HL-60 (cell line): ENCODE measurements around the gene NOVA1.

Source experiments
- DNase-seq, 2 experiments: peaks; one replicate each; pipeline ENCODE4 v3.0.0-alpha.2; 2010 to 2020; ENCODE audit warnings: low read depth in 1 of 2, low spot score in 1 of 2
- H3K27ac ChIP-seq: fragments of 250-450 bp; sonication (Bioruptor Pico); replicated peaks from 2 replicates; pipeline ENCODE4 v1.5.1; 2020; ENCODE audit warnings: mild to moderate bottlenecking, moderate library complexity
- H3K27me3 ChIP-seq: fragments of 250-450 bp; sonication (Bioruptor Pico); 2 replicates; pipeline ENCODE4 v1.5.1; 2021; ENCODE audit warnings: mild to moderate bottlenecking, moderate library complexity; ENCODE audit not compliant: insufficient read depth, poor library complexity, severe bottlenecking
- H3K4me3 ChIP-seq: replicated peaks from 2 replicates; pipeline ENCODE4 v1.5.1; 2011; ENCODE audit warnings: mild to moderate bottlenecking, control low read depth, low read length; ENCODE audit not compliant: insufficient read depth
- CTCF ChIP-seq: IDR thresholded peaks from one replicate; pipeline ENCODE4 v1.5.1; 2011; ENCODE audit warnings: low read length, control low read depth, inconsistent platforms; ENCODE audit not compliant: insufficient read depth
- GABPA ChIP-seq: IDR thresholded peaks from 2 replicates; pipeline ENCODE4 v1.6.1; 2012; ENCODE audit warnings: low read depth
- POLR2AphosphoS5 ChIP-seq: IDR thresholded peaks from 2 replicates; pipeline ENCODE4 v1.6.1; 2012; ENCODE audit warnings: low read depth
- REST ChIP-seq: IDR thresholded peaks from 2 replicates; pipeline ENCODE4 v1.6.1; 2012; ENCODE audit warnings: low read depth; ENCODE audit not compliant: insufficient replicate concordance
- SPI1 ChIP-seq: IDR thresholded peaks from 2 replicates; pipeline ENCODE4 v1.6.1; 2012; ENCODE audit warnings: low read depth, mild to moderate bottlenecking, borderline replicate concordance

NOVA1 gene

GRCh38 chr14:26626256-26626655, 28.4 kb upstream of the NOVA1 start:
- Histone ChIP-seq H3K27me3 (no peaks in the 10 kb centered on the region), H3K27ac (no peak overlapping the region), H3K4me3 (no peak overlapping the region)
- TF ChIP-seq GABPA = no peak
- no peak for TF ChIP-seq REST
- no peak for TF ChIP-seq CTCF
- no peak for TF ChIP-seq SPI1
- no peak for TF ChIP-seq POLR2AphosphoS5
- no peak for DNase-seq

GRCh38 chr14:26622611-26623010, 24.8 kb upstream of the NOVA1 start:
- no peaks in the 10 kb centered on the region for H3K27me3 ChIP-seq
- no peak for DNase-seq
- no peak overlapping the region for H3K27ac ChIP-seq
- H3K4me3 ChIP-seq = no peak overlapping the region
- no peak for TF ChIP-seq POLR2AphosphoS5
- TF ChIP-seq SPI1 = no peak
- TF ChIP-seq CTCF = no peak
- TF ChIP-seq REST = no peak
- TF ChIP-seq GABPA = no peak

- no peak for DNase-seq
- no peaks in the 10 kb centered on the region for H3K27me3 ChIP-seq
- no peak overlapping the region for H3K27ac ChIP-seq
- TF ChIP-seq GABPA (no peak), REST (no peak)
- H3K4me3 ChIP-seq = no peak overlapping the region
Measured at GRCh38 chr14:26621807-26622560, 24.2 kb upstream of the NOVA1 start.
